Measurements from ENCODE around the gene MOXD1. TPM values are rescaled to one million over a fixed set of nuclear protein-coding genes. Genes with fewer than 3 reads are reported as not detected.

The MOXD1 gene
- total RNA-seq, 1 donor from 2014 or later = 16.0 TPM

GRCh38 chr6:132414761-132415160 is 13.5 kb upstream of the MOXD1 start:
- TF ChIP-seq POLR2A (IDR thresholded peaks at IDR 0.05) = no peak
- no peak for TF ChIP-seq POLR2AphosphoS5 (IDR thresholded peaks at IDR 0.05; ENCODE audit: insufficient read depth in 1 of 2, low read depth in 1 of 2)
- TF ChIP-seq CTCF (IDR thresholded peaks at IDR 0.05) = no peak
- intact Hi-C loops (cut with DNase I) = no loop called here
- Histone ChIP-seq H3K4me1 (no peaks in the 10 kb centered on the region), H3K27ac (no peak overlapping the region), H3K4me3 (no peak overlapping the region), H3K27me3 (no peaks in the 10 kb centered on the region), H3K36me3 (no peaks in the 10 kb centered on the region), H3K9me3 (no peaks in the 10 kb centered on the region)
- DNase-seq (ENCODE audit: extremely low spot score in 2 of 2) = no peak

- no peak for DNase-seq (ENCODE audit: extremely low spot score in 2 of 2)
- no peaks in the 10 kb centered on the region for H3K9me3 ChIP-seq
- H3K27me3 ChIP-seq = no peaks in the 10 kb centered on the region
- H3K36me3 ChIP-seq = no peaks in the 10 kb centered on the region
- H3K4me3 ChIP-seq = no peak overlapping the region
- intact Hi-C loops (cut with DNase I) = no loop called here
- TF ChIP-seq POLR2A (IDR thresholded peaks at IDR 0.05) = no peak
- no peak for TF ChIP-seq POLR2AphosphoS5 (IDR thresholded peaks at IDR 0.05; ENCODE audit: insufficient read depth in 1 of 2, low read depth in 1 of 2)
- TF ChIP-seq CTCF (IDR thresholded peaks at IDR 0.05) = no peak
- no peaks in the 10 kb centered on the region for H3K4me1 ChIP-seq
- H3K27ac ChIP-seq = no peak overlapping the region
These were observed 13.0 kb upstream of the MOXD1 start for GRCh38 chr6:132414322-132414721.

- TF ChIP-seq POLR2A (IDR thresholded peaks at IDR 0.05) (no peak), CTCF (IDR thresholded peaks at IDR 0.05) (no peak), POLR2AphosphoS5 (IDR thresholded peaks at IDR 0.05; ENCODE audit: insufficient read depth in 1 of 2, low read depth in 1 of 2) (no peak)
- no peaks in the 10 kb centered on the region for H3K36me3 ChIP-seq
- intact Hi-C loops (cut with DNase I) = no loop called here
- H3K4me3 ChIP-seq = no peak overlapping the region
- no peaks in the 10 kb centered on the region for H3K27me3 ChIP-seq
- no peak overlapping the region for H3K27ac ChIP-seq
- H3K4me1 ChIP-seq = no peaks in the 10 kb centered on the region
- DNase-seq (ENCODE audit: extremely low spot score in 2 of 2) = no peak
- H3K9me3 ChIP-seq = no peaks in the 10 kb centered on the region
These were observed 12.2 kb upstream of the MOXD1 start for GRCh38 chr6:132413499-132413802.

GRCh38 chr6:132412656-132413498 is 11.6 kb upstream of the MOXD1 start:
- no peak for TF ChIP-seq CTCF (IDR thresholded peaks at IDR 0.05)
- no peak for TF ChIP-seq POLR2A (IDR thresholded peaks at IDR 0.05)
- no peak for TF ChIP-seq POLR2AphosphoS5 (IDR thresholded peaks at IDR 0.05; ENCODE audit: insufficient read depth in 1 of 2, low read depth in 1 of 2)
- no peaks in the 10 kb centered on the region for H3K27me3 ChIP-seq
- intact Hi-C loops (cut with DNase I) = no loop called here

GRCh38 chr6:132411296-132411695 is 10.0 kb upstream of the MOXD1 start:
- Histone ChIP-seq H3K36me3 (no peaks in the 10 kb centered on the region), H3K9me3 (no peaks in the 10 kb centered on the region), H3K27ac (no peak overlapping the region), H3K4me3 (no peak overlapping the region), H3K27me3 (no peaks in the 10 kb centered on the region), H3K4me1 (no peaks in the 10 kb centered on the region)
- intact Hi-C loops (cut with DNase I) = no loop called here
- no peak for TF ChIP-seq POLR2AphosphoS5 (IDR thresholded peaks at IDR 0.05; ENCODE audit: insufficient read depth in 1 of 2, low read depth in 1 of 2)
- TF ChIP-seq POLR2A (IDR thresholded peaks at IDR 0.05) = no peak
- no peak for TF ChIP-seq CTCF (IDR thresholded peaks at IDR 0.05)
- no peak for DNase-seq (ENCODE audit: extremely low spot score in 2 of 2)

More at GRCh38 chr6:132412656-132413498, 11.6 kb upstream of the MOXD1 start:
- H3K36me3 ChIP-seq = no peaks in the 10 kb centered on the region
- no peak overlapping the region for H3K4me3 ChIP-seq
- H3K27ac ChIP-seq = no peak overlapping the region
- no peaks in the 10 kb centered on the region for H3K9me3 ChIP-seq
- DNase-seq (ENCODE audit: extremely low spot score in 2 of 2) = no peak
- H3K4me1 ChIP-seq = no peaks in the 10 kb centered on the region

Data from vagina (tissue), 2 donors.